ENCODE results near the gene EMID1.

The EMID1 gene

DNA sequence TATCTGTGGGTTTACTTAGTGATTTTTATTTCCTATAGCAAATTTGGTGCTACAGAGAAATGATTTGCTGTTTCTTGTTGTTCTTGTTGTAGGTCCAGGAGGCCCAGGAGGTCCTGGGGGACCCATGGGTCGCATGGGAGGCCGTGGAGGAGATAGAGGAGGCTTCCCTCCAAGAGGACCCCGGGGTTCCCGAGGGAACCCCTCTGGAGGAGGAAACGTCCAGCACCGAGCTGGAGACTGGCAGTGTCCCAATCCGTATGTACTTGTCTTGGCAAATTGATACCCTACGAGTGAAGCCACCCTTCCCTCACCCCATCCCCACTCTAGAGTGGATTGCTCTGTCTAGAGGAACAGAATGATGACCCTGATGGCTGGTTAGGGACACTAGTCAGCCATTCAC lies 92.9 kb downstream of the EMID1 start:
- no peak for DNase-seq (ENCODE audit: low spot score)

- DNase-seq (ENCODE audit: low spot score): no peak
Observed at GRCh38 chr22:29299136-29299900, 93.6 kb downstream of the EMID1 start.

- no peak for DNase-seq (ENCODE audit: low spot score)
Observed at GRCh38 chr22:29300467-29300806, 94.7 kb downstream of the EMID1 start.

- DNase-seq (ENCODE audit: low spot score): no peak
Observed at GRCh38 chr22:29300807-29301601, 95.3 kb downstream of the EMID1 start.

DNA sequence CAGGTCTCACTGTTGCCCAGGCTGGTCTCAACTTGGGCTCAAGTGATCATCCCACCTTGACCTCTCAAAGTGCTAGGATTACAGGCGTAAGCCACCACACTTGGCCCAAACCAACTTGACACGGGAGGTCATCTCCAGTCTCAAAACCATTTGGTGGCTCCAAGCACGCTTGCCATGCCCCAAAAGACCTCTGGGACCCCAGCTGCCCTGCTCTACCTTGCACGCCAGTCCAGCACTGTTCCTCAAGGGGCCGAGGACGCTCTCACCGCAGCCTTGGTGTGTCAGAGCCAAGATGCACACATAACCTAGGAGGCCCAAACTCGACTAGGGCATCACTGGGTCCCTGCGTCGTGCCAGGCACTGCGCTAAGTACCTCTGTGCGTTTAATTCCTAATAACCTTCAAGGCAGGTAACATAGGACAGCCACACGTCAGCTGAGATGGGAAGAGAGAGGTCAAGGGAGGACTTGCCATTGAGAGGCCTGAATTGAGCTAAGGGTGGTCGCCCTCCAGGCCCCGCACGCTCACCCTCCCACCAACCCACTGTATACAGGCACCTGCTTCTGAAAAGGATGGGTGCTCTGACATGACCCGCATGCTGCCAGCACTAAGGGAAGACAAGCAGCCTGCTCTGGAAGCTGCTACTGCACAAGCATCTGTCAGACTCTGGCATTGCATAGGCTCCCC lies 96.2 kb downstream of the EMID1 start:
- no peak for DNase-seq (ENCODE audit: low spot score)

DNA sequence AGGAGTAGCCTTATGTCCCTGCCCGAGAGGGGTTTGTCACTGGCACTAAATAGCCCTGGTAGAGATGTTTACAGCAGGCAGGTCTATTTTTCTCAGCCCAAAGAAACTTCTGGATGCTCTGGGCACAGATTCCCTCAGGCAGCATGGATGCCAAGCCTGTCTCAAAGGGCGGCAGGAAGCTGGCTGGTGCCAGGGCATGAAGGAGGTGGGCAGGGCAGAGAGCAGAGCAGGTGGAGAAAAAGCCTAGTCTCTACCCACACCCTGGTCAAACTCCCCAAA lies 96.6 kb downstream of the EMID1 start:
- DNase-seq (ENCODE audit: low spot score): peak; percentile 46

- DNase-seq (ENCODE audit: low spot score): no peak
Observed at GRCh38 chr22:29302681-29303465, 97.2 kb downstream of the EMID1 start.

DNA sequence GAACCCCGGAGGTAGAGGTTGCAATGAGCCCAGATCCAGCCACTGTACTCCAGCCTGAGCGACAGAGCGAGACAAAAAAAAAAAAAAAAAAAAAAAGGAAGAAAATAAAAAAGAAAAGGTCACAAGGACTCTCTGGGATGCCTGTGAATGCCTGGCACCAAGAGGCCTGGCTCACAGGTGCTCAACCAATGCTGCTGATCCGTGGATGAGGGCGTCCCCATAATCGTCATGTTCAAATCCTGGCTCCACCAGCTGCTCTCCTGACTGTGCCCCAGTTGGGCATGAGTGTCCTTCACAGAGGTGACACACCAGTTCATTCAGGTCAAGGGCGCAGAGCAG lies 100.1 kb downstream of the EMID1 start:
- DNase-seq (ENCODE audit: low spot score): no peak

GRCh38 chr22:29306175-29306834 lies 100.6 kb downstream of the EMID1 start, which contains the start of gene GAS2L1:
GAS2L1 (plus strand) TSS chr22:29306650; CDS start chr22:29308106, 1,456 bp downstream.
- peak; percentile 69 for DNase-seq (ENCODE audit: low spot score)

- DNase-seq (ENCODE audit: low spot score): peak; percentile 59
Observed at GRCh38 chr22:29306835-29307595, 101.3 kb downstream of the EMID1 start.

GRCh38 chr22:29307596-29308147 lies 102.0 kb downstream of the EMID1 start:
- DNase-seq (ENCODE audit: low spot score): no peak

DNA sequence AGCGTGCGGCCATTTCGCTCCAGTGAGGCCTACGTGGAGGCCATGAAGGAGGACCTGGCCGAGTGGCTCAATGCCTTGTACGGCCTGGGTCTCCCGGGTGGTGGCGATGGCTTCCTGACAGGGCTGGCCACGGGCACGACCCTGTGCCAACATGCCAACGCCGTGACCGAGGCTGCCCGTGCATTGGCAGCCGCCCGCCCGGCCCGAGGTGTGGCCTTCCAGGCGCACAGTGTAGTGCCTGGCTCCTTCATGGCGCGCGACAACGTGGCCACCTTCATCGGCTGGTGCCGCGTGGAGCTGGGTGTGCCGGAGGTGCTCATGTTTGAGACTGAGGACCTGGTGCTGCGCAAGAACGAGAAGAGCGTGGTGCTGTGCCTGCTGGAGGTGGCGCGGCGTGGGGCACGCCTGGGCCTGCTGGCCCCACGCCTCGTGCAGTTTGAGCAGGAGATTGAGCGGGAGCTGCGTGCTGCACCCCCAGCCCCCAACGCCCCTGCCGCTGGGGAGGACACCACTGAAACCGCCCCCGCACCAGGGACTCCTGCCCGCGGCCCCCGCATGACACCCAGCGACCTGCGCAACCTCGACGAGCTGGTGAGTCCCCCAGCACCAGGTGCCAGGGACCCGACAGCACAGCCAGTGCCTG lies 102.6 kb downstream of the EMID1 start:
- DNase-seq (ENCODE audit: low spot score): no peak

DNA sequence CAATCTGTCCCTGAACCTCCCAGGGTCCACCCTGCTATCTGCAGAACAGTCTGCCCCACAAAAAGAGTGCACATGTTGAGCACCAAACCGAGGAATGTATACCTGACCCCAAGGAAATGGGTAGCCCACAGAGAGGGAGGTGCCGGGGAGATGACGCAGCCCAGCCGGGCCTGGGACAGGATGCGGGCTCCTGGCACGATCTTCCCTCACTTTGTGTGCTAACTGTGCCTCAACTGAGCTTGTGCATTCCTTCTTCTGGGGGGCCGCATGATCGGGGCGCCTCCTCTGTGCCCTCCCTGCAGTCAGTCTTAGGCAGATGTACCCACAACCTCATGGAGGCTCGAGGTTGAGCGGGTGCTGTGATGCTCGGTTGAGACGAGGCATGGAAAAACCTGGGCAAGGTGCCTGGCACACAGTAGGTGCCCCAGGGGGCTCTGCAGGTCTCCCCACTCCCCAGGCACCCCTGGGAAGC lies 103.1 kb downstream of the EMID1 start:
- no peak for DNase-seq (ENCODE audit: low spot score)
